ENCODE data around the gene ZNF701.
"Not testable (repeated sequence)": the region's sequence is repeated elsewhere in the genome, so short reads cannot be mapped to it uniquely, and the experiment has no call there.

The ZNF701 gene

DNA sequence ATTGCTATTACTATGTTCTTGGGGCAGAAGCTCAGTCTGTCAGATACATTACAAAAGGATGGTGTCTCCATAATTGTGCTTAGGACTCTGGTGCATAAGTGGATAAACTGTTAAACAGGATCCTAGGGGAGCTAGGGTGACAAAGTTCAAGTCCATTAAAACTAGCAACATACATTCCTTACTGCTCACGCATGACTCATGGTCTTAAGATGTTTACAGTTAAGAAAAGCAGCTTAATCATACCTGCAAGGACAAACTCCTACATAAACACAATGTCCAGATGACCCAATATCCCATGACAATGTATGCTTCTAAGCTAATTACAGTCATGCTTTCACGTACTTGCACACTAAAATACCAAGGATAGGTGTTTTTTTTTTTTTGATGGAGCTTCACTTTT, 3.5 kb upstream of the ZNF701 start:
- DNase-seq: no peak

DNA sequence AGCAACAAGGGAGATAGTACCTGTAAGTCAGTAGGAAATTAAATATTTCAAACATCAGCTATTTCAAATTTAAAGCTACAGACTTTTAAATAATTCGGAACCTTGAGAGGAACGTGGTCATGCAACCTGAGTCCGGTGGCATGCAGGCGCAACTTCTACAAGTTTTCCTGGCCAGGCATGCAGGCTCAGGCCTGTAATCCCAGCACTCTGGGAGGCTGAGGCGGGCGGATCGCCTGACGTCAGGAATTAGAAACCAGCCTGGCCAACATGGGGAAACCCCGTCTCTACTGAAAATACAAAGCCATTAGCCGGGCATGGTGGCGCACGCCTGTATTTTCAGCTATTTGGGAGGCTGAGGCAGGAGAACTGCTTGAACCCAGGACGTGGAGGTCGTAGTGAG, 2.2 kb upstream of the ZNF701 start:
- no peak for DNase-seq

DNA sequence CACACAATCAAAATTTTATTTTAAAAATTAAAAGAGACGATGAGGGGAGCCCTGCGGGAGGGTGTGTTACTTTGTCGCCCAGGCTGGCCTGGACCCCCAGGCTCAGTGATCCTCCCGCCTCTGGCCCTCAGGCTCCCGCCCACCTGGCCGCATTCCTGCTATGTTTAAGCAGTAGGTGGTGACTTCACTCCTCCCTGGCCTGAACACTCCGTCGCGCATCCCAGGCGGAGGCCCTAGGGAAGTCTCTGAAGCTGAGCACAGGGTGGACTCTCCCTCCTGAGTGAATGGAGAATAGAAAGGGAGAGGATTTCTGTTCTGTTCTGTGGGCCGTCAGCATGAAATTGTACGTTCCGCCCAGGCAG, 468 bp upstream of the ZNF701 start:
- DNase-seq: not testable (repeated sequence)

DNA sequence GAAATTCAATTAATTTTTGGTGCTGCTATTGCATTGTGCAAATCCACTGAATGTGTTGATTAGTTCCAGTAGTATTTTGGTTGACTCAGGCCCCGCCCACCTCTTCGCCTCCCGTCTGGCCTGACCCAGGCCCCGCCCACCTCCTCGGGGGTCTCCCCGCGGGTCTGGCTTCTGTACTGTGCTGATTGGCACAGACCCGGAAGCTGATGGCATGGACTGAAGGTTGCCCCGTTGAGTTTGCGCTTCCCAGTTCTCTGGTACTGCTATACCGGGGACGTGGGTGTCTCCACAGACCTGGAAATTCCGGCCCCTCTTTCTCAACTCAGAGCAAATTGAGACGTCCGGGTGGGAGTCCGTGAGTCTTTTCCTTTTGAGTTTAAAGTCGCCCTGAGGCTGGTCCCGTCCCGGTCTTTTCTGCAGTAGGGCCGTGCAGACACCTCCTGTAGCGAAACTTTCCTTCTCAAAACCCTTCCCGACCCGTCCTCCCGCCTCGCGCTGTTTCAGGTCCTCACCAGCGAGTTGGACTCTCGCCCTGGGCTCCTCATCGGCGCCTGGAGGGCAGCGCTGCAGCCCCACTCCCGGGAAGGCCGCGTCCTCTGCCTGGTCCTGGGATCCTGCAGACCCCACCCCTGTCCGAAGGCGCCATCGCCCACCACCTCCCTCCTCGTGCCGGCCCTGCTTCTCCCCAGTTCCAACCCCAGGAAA, 14.8 kb downstream of the ZNF701 start:
- no peak for DNase-seq

DNA sequence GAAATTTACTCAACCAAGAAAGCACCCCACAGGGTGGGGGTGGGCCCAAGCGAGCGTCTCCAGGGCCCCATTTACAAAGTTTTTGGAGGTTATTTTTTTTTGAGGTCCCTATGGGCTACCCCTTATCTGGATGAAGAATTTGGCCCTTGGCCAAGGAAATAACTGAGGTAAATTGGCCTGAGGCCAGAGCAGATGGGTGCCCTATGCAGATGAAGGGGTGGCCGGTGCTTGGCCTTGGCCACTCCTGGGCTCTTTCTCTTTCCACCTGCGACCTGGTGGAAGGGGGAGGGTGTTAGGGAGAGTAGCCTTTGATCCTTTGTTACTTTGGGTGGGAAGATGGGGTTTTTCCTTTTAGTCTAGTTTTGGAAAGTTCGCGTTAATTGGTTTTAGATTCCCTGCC, 15.5 kb downstream of the ZNF701 start:
- DNase-seq: no peak

DNA sequence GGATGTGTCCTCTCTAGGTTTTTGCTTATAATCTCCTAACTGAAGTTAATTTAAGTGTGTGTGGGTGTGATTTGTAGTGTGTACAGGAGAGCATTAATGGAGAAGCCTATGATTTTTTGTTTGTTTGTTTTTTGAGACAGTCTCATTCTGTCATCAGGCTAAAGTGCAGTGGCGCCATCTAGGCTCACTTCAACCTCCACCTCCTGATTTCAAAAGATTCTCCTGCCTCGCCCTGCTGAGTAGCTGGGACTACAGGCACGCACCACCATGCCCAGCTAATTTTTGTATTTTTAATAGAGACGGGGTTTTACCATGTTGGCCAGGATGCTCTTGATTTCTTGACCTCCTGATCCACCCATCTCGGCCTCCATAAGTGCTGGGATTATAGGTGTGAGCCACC, 20.6 kb downstream of the ZNF701 start:
- DNase-seq: no peak

DNA sequence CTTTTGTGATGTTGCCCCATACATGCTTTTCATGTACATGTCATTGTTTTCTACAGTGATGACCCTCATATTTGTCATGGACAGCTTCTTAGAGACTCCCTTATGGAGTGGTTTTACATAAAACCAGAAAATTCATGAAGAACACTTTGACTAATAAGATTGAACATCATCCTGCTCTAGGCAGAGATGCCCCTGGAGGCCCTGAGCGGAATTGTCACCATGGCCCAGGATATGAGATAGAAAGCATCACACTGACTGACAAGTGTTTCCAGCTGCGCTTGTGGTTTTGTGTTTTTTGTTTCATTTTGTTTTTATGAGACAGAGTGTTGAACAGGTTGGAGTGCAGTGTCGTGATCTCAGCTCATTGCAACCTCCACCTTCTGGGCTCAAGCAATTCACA, 22.2 kb downstream of the ZNF701 start:
- no peak for DNase-seq

DNA sequence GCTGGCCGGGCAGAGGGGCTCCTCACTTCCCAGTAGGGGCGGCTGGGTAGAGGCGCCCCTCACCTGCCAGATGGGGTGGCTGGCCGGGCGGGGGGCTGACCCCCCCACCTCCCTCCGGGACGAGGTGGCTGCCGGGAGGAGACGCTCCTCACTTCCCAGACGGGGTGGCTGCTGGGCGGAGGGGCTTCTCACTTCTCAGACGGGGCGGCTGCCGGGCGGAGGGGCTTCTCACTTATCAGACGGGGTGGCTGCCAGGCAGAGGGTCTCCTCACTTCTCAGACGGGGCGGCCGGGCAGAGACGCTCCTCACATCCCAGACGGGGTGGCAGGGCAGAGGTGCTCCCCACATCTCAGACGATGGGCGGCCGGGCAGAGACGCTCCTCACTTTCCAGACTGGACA, 23.4 kb downstream of the ZNF701 start:
- DNase-seq: not testable (repeated sequence)

DNA sequence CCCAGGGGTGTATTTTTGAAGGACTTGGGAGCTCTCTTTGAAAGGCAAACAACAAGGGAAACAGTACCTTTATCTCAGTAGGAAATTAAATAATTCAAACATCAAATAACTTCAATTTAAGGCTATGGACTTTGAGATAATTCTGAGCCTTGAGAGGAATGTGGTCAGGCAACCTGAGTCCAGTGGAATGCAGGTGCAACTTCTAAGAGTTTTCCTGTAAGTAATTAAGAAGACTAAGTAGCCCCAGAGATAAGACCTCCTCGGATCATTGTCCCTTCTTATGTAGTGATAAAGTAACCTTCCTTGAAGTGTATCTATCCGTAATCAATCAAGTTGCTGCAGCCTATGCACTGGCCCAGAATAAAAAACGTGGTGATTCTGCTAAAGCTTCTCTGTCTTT, 29.2 kb downstream of the ZNF701 start:
- no peak for DNase-seq

DNA sequence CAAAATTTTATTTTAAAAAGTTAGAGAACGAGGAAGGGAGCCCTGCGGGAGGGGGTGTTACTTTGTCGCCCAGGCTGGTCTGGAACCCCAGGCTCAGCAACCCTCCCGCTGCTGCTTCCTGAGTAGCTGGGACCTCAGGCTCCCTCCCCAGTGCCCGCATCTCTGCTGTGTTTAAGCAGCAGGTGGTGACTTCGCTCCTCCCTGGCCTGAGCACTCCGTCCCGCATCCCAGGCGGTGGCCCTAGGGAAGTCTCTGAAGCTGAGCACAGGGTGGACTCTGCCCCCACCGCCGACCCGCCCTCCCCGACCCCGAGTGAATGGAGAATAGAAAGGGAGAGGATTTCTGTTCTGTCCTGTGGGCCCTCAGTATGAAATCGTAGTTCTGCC, 30.5 kb downstream of the ZNF701 start:
- no peak for DNase-seq

DNA sequence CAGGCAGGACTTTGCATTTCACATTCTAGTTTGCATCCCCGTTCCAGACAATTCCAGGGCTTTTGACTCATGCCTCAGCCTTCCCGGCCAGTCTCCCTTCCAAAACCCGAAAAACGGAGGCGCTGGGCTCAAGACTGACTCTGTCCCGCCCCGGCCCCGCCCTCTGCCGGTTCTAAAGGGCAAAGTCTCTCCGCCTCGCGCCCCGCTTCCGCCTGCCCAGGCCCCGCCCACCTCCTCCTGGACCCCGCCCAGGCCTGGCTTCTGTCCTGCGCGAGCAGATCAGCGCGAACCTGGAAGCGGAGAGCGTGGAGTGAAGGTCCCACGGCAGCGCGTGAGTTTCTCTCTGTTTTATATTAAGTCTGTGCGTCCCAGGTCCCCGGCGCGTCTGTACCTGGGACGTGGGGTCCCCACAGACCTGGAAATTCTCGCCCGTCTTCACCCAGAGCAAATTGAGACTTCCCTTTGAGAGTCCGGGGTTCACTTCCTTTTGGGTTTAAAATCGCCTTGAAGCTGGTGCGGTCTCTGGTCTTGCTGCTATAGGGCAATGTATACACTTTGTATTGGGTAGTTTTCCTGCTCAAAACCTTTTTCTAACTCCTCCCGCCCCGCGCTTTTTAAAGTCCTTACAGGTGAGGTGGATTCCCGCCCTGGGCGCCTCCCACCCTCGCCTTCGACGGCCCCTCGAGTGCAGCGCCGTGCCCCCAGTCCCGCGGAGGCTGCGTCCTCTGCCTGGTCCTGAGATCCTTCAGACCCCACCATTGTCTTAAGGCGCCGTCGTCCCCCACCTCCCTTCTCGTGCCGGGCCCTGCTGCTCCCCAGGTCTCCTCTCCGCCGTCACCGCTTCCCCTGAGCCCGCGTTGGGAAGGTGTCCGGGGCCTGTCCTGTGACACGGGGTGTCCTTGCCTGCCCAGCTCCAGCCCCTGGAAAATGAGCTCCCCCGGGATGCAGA, 31.2 kb downstream of the ZNF701 start:
- peak; percentile 16 for DNase-seq

DNA sequence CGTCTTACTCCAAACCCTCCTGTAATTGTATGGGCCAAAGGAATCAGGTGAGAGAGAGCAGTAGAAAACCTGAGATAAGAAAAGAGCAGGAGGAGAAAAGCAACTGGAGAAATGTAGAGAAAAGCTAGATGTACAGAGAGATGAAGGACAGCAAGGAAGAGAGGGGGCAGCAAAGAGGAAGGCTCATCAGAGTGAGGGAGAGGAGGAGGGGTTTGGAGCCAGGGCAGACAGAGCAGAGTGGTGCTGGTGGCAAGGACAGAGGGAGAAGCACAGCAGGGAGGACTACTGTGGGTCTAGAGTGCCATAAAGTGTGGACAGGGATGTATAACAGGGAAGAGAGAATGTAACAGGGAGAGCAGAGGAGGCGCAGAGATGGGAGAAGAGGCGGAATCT, 31.9 kb downstream of the ZNF701 start:
- DNase-seq: not testable (repeated sequence)

DNA sequence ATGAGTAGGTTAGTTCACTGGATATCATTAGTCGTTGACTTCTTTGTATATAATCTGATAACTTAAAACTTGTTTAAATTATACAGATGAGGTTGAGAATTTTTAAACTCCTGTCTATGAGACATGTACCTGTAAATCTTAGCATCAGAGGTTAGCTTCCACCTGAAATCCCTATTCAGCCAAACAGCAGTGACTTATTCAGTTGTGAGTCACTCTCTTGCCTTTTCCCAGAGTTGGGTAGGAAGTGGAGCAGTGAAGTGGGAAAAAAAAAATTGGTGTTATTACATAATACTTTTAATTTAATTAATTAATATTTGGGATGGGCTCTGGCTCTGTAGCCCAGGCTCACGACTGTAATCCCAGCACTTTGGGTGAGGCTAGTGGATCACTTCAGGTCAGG, 32.9 kb downstream of the ZNF701 start:
- no peak for DNase-seq

DNA sequence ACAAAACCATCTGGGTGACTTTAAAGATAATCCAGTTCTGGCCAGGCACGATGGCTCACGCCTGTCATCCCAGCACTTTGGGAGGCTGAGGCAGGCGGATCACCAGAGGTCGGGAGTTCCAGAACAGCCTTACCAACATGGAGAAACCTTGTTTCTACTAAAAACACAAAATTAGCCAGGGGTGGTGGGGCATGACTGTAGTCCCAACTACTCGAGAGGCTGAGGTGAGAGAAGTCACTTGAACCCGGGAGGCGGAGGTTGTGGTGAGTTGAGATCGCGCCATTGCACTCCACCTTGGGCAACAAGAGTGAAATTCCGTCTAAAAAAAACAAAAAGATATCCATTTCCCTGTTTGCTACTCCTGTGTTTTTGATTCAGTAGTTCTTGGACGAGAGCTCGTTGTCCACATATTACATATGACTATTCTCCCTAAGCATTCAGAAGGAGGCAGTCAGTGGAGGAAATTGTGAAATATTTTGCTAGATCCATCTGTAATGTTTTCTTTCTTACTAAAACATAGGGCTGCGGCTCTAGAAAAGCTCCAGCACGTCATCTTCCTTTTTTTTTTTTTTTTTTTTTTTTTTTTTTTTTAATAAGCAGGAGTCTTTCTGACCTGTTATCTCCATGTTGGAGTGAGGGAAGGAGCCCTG, 33.6 kb downstream of the ZNF701 start:
- DNase-seq: no peak

DNA sequence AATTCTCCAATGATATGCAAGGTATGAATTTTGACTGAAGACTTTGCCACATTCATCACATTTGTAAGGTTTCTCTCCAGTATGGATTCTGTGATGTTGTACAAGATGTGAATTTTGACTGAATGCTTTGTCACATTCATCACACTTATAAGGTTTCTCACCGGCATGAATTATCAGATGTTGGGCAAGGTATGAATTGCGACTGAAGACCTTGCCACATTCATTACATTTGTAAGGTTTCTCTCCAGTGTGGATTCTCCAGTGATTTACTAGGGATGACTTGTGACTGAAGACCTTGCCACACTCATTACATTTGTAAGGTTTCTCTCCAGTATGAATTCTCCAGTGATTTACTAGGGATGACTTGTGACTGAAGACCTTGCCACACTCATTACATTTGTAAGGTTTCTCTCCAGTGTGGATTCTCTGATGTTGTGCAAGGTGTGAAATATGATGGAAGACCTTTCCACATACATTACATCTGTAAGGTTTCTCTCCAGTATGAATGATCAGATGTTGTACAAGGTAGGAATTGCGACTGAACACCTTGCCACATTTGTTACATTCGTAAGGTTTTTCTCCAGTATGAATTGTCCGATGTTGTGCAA, 43.3 kb downstream of the ZNF701 start:
- no peak for DNase-seq

DNA sequence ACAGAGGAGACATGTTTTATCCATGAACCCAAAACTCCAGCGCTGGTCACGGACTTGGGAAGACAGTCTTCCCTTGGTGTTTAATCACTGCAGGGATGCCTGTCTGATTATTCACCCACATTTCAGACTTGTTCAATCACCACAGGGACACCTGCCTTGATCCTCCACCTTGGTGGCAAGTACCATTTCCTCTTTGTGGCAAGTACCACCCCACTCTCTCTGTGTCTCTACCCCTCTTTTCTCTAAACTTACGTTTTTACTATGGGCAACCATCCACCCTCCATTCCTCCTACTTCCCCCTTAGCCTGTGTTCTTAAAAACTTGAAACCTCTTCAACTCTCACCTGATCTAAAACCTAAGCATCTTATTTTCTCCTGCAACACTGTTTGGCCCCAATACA, 51.3 kb downstream of the ZNF701 start:
- DNase-seq: no peak

DNA sequence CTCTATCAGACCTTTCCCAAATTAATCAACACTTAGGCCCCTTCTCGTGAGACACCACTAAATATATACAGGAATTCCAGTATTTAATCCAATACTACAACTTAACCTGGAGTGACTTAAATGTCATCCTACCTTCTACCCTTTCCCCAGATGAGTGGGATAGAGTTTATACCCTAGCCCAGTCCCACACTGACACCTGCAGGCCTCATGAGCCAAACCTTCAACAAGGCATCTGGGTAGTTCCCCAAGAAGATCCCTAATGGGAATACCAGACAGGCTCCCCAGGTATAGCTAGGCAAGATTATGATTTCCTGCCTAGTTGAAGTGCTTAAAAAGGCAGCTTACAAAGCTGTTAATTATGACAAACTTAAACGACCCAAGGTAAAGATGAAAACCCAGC, 52.2 kb downstream of the ZNF701 start:
- no peak for DNase-seq

DNA sequence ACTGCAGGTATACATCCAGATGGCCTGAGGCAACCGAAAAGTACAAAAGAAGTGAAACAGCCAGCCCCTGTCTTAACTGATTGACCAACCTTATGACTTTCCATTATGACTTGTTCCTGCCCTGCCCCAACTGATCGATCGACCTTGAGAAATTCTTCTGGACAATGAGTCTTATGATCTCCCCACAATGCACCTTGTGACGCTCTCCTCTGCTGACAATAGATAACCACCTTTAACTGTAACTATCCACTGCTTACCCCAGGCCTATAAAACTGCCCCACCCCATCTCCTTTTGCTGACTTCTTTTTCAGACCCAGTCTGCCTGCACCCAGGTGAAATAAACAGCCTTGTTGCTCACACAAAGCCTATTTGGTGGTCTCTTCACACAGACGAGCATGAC, 56.8 kb downstream of the ZNF701 start:
- no peak for DNase-seq

DNA sequence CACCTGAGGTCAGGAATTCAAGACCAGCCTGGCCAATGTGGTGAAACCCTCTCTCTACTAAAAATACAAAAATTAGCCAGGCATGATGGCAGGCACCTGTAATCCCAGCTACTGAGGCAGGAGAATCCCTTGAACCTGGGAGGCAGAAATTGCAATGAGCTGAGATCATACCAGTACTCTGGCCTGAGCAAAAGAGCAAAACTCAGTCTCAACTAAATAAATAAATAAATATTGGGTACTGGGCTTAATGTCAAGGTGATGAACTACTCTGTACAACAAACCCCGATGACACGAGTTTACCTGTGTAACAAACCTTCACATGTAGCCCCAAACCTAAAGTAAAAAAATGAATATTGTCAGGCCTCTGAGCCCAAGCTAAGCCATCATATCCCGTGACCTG, 57.4 kb downstream of the ZNF701 start:
- DNase-seq: not testable (repeated sequence)

DNA sequence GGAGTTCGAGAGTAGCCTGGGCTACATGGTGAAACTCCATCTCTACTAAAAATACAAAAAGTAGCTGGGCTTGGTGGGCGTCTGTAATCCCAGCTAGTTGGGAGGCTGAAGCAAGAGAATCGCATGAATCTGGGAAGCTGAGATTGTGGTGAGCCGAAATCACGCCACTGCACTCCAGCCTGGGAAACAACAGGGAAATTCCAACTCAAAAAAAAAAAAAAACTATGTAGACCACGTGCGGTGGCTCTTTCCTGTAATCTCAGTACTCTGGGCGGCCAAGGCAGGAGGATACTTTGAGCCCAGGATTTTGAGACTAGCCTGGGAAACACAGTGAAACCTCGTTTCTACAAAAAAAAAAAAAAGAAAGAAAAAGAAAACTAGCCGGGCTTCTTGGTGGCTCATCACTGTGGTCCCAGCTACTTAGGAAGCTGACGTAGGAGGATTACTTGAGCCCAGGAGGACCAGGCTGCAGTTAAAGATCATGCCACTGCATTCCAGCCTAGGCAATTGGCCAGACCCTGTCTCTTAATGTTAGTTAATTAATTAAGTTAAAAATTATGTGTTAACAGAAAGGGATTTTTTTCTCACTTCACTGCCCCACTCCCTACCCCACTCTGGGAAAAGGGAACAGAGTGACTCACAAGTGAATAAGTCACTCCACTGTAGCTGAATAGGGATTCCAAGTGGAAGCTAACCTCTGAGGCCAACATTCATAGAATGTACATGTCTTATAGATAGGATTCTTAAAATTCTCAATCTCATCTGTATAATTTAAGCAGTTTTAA, 65.9 kb downstream of the ZNF701 start:
- no peak for DNase-seq
